Endodermal cell (in vitro differentiated cells): ENCODE data around the gene CCDC3. TPM values are rescaled to one million over a fixed set of nuclear protein-coding genes. Genes with fewer than 3 reads are reported as not detected.

Experiments
- DNase-seq: peaks from one replicate; pipeline ENCODE4 v3.0.0-alpha.2; 2017
- H3K27ac ChIP-seq: 2 replicates; pipeline ENCODE4 v1.5.1; 2013; ENCODE audit warnings: mild to moderate bottlenecking, low read depth, low read length, moderate library complexity
- H3K27me3 ChIP-seq: 2 replicates; pipeline ENCODE4 v1.6.1; 2013; ENCODE audit warnings: mild to moderate bottlenecking, low read length, moderate library complexity; ENCODE audit not compliant: insufficient read depth, control insufficient read depth, poor library complexity, severe bottlenecking
- H3K36me3 ChIP-seq: 2 replicates; pipeline ENCODE4 v1.7.0; 2013; ENCODE audit warnings: mild to moderate bottlenecking, low read length, moderate library complexity; ENCODE audit not compliant: control insufficient read depth, insufficient read depth
- H3K4me1 ChIP-seq: one replicate; pipeline ENCODE4 v1.7.0; 2013; ENCODE audit warnings: low read length; ENCODE audit not compliant: control insufficient read depth, insufficient read depth
- H3K4me3 ChIP-seq: 2 replicates; pipeline ENCODE4 v1.5.1; 2013; ENCODE audit warnings: mild to moderate bottlenecking, low read length, moderate library complexity
- H3K9ac ChIP-seq: 2 replicates; pipeline ENCODE4 v1.6.1; 2013; ENCODE audit warnings: mild to moderate bottlenecking, low read length, moderate library complexity; ENCODE audit not compliant: poor library complexity, severe bottlenecking; ENCODE audit errors: extremely low read depth
- H3K9me3 ChIP-seq: 2 replicates; pipeline ENCODE4 v1.6.1; 2013; ENCODE audit warnings: mild to moderate bottlenecking, low read length, moderate library complexity; ENCODE audit not compliant: control insufficient read depth
- H3K27ac Mint-ChIP-seq: 2 replicates; pipeline ENCODE4 v1.8.0; 2020; ENCODE audit warnings: mixed read lengths
- H3K27me3 Mint-ChIP-seq: 2 replicates; pipeline ENCODE4 v1.8.0; 2021; ENCODE audit warnings: mild to moderate bottlenecking, mixed read lengths; ENCODE audit not compliant: insufficient read depth
- H3K36me3 Mint-ChIP-seq: 2 replicates; pipeline ENCODE4 v1.8.0; 2020; ENCODE audit warnings: low read depth, mixed read lengths
- H3K4me1 Mint-ChIP-seq: 2 replicates; pipeline ENCODE4 v1.8.0; 2020; ENCODE audit warnings: mixed read lengths
- H3K4me3 Mint-ChIP-seq: 2 replicates; pipeline ENCODE4 v1.8.0; 2020; ENCODE audit warnings: mild to moderate bottlenecking, moderate library complexity, mixed read lengths
- H3K9me3 Mint-ChIP-seq: 2 replicates; pipeline ENCODE4 v1.8.0; 2020; ENCODE audit warnings: mild to moderate bottlenecking, mixed read lengths
- WGBS, 2 experiments: methylation state at CpG; one replicate each; pipeline versions ENCODE4 v1.1.5 to v1.1.7; 2013; ENCODE audit warnings: missing lambda C conversion rate in 2 of 2, mixed read lengths in 1 of 2; ENCODE audit not compliant: insufficient coverage in 1 of 2, insufficient read length in 1 of 2; 5-methylcytosine and 5-hydroxymethylcytosine counted together
- total RNA-seq, 2 donors: library from RNA; stranded (reverse); fragmentation: NEBNext Ultra II Directional in 1 of 2; extraction: Animal tissue kit (Norgen Biotek cat#: 25700) in 1 of 2; gene quantifications; 2 replicates in 1 of 2; 3 replicates in 1 of 2; pipeline ENCODE4 v1.2.1, GENCODE V29; 2021
- TF ChIP-seq, protein P1 (sequence below): fragments of 200-600 bp; sonication (generic); conservative IDR thresholded peaks from 2 replicates; pipeline ENCODE4 v1.5.0; 2021; ENCODE audit warnings: antibody characterized with exemption, mild to moderate bottlenecking

Gene CCDC3
- total RNA-seq, 2 donors from 2014 or later: 4.6 to 12.3 TPM

DNA sequence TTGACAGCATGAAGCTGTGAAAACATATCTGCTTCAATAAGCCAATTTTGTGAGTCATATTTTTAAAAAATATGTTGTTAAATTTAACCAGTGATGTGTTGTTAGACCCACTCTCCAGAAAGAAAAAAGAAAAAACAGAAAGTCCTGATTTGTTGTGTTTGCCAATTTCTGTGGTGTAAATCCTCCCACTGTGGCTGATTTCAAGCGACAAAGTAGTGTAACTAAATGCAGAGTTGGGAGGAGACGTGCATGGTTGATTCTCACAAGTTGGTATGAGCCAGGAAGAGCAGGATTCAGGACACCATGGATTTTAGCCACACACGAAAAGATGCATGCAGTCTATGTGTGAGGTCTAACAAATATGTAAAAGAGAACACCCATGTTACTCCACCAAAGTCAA lies 139.1 kb downstream of the CCDC3 start:
- peaks cover 17% of the 10 kb centered on the region for H3K27me3 Mint-ChIP-seq
- H3K4me1 Mint-ChIP-seq: no peaks in the 10 kb centered on the region
- H3K36me3 Mint-ChIP-seq: no peaks in the 10 kb centered on the region
- Histone ChIP-seq H3K4me3 (no peak overlapping the region), H3K4me1 (no peaks in the 10 kb centered on the region), H3K9ac (no peak overlapping the region), H3K27ac (no peak overlapping the region), H3K36me3 (no peaks in the 10 kb centered on the region), H3K9me3 (no peaks in the 10 kb centered on the region), H3K27me3 (no peaks in the 10 kb centered on the region)
- no peak overlapping the region for H3K27ac Mint-ChIP-seq
- no peak overlapping the region for H3K4me3 Mint-ChIP-seq
- DNase-seq: no peak
- TF ChIP-seq, protein P1, sequence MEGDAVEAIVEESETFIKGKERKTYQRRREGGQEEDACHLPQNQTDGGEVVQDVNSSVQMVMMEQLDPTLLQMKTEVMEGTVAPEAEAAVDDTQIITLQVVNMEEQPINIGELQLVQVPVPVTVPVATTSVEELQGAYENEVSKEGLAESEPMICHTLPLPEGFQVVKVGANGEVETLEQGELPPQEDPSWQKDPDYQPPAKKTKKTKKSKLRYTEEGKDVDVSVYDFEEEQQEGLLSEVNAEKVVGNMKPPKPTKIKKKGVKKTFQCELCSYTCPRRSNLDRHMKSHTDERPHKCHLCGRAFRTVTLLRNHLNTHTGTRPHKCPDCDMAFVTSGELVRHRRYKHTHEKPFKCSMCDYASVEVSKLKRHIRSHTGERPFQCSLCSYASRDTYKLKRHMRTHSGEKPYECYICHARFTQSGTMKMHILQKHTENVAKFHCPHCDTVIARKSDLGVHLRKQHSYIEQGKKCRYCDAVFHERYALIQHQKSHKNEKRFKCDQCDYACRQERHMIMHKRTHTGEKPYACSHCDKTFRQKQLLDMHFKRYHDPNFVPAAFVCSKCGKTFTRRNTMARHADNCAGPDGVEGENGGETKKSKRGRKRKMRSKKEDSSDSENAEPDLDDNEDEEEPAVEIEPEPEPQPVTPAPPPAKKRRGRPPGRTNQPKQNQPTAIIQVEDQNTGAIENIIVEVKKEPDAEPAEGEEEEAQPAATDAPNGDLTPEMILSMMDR: no peak
- 75 to 93% methylated on average over 3 of the region's 3 CpGs for WGBS, 2 experiments
- peaks cover 3% of the 10 kb centered on the region for H3K9me3 Mint-ChIP-seq

DNA sequence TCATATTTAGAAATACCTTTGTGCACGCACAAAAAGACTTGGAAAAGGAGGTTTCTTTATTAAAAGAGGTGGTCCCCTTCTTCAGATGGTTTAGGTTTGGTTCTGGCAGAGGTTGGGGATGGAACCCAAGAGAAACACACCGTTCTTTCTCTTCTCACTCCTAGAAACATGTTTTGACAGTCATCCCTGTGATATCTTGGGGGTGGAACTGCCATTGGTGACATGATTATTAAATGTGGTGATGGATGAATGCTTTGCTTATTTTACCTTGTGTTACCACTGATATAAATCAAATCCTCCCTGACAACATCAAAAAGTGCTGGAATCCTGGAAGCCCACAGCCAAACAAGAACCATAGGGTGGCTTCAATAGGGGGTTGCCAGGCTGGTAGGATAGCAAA lies 146.5 kb downstream of the CCDC3 start:
- TF ChIP-seq, protein P1: no peak
- Histone ChIP-seq H3K9me3 (no peaks in the 10 kb centered on the region), H3K27ac (no peak overlapping the region), H3K36me3 (no peaks in the 10 kb centered on the region), H3K9ac (no peak overlapping the region), H3K4me3 (no peak overlapping the region), H3K4me1 (no peaks in the 10 kb centered on the region), H3K27me3 (no peaks in the 10 kb centered on the region)
- DNase-seq: no peak
- H3K27ac Mint-ChIP-seq: no peak overlapping the region
- no peaks in the 10 kb centered on the region for H3K4me1 Mint-ChIP-seq
- WGBS, 2 experiments: 50% methylated on average over 2 of the region's 2 CpGs; no CpG with 5 or more reads in 1 of the 2 experiments
- no peak overlapping the region for H3K4me3 Mint-ChIP-seq
- H3K27me3 Mint-ChIP-seq: peaks cover 14% of the 10 kb centered on the region
- H3K36me3 Mint-ChIP-seq: no peaks in the 10 kb centered on the region
- peaks cover 3% of the 10 kb centered on the region for H3K9me3 Mint-ChIP-seq

GRCh38 chr10:12852687-12853086 lies 148.8 kb downstream of the CCDC3 start:
- H3K4me1 Mint-ChIP-seq: peaks cover 1% of the 10 kb centered on the region
- H3K27ac Mint-ChIP-seq: no peak overlapping the region
- Histone ChIP-seq H3K9ac (no peak overlapping the region), H3K36me3 (no peaks in the 10 kb centered on the region), H3K9me3 (no peaks in the 10 kb centered on the region), H3K4me1 (no peaks in the 10 kb centered on the region), H3K27ac (no peak overlapping the region), H3K27me3 (no peaks in the 10 kb centered on the region), H3K4me3 (no peak overlapping the region)
- WGBS, 2 experiments: 94% methylated on average over 2 of the region's 2 CpGs; no CpG with 5 or more reads in 1 of the 2 experiments
- TF ChIP-seq, protein P1: no peak
- no peak overlapping the region for H3K4me3 Mint-ChIP-seq
- H3K36me3 Mint-ChIP-seq: no peaks in the 10 kb centered on the region
- DNase-seq: no peak
- H3K27me3 Mint-ChIP-seq: peaks cover 2% of the 10 kb centered on the region
- H3K9me3 Mint-ChIP-seq: peaks cover 3% of the 10 kb centered on the region
